A549 (cell line): Measurements from ENCODE around the gene PRSS1.

Experiments
- EP300 ChIP-seq, 2 experiments: fragments of >200 bp; sonication (Bioruptor Twin); formaldehyde crosslinking; IDR thresholded peaks; 2 replicates in 1 of 2; 3 replicates in 1 of 2; pipeline ENCODE4 v1.6.1; 2016 to 2017
- GATA3 ChIP-seq: IDR thresholded peaks from 2 replicates; pipeline ENCODE4 v1.6.1; 2012; ENCODE audit warnings: borderline replicate concordance
- PBX3 ChIP-seq: IDR thresholded peaks from 2 replicates; pipeline ENCODE4 v1.6.1; 2012
- RCOR1 ChIP-seq: fragments of 150-350 bp; IDR thresholded peaks from 2 replicates; pipeline ENCODE4 v1.6.1; 2014; ENCODE audit warnings: antibody characterized with exemption, low read length, low read depth
- TF ChIP-seq, protein P1 (sequence below): fragments of >200 bp; sonication (Bioruptor Twin); formaldehyde crosslinking; IDR thresholded peaks from 3 replicates; pipeline ENCODE4 v1.5.1; 2016

DNA sequence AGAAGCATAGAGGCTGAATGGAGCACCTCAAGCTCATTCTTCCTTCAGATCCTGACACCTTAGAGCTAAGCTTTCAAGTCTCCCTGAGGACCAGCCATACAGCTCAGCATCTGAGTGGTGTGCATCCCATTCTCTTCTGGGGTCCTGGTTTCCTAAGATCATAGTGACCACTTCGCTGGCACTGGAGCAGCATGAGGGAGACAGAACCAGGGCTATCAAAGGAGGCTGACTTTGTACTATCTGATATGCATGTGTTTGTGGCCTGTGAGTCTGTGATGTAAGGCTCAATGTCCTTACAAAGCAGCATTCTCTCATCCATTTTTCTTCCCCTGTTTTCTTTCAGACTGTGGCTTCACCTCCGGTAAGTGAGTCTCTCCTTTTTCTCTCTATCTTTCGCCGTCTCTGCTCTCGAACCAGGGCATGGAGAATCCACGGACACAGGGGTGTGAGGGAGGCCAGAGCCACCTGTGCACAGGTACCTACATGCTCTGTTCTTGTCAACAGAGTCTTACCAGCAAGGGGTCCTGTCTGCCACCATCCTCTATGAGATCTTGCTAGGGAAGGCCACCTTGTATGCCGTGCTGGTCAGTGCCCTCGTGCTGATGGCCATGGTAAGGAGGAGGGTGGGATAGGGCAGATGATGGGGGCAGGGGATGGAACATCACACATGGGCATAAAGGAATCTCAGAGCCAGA, 52.5 kb downstream of the PRSS1 start:
- TF ChIP-seq PBX3 = no peak
- TF ChIP-seq, protein P1, sequence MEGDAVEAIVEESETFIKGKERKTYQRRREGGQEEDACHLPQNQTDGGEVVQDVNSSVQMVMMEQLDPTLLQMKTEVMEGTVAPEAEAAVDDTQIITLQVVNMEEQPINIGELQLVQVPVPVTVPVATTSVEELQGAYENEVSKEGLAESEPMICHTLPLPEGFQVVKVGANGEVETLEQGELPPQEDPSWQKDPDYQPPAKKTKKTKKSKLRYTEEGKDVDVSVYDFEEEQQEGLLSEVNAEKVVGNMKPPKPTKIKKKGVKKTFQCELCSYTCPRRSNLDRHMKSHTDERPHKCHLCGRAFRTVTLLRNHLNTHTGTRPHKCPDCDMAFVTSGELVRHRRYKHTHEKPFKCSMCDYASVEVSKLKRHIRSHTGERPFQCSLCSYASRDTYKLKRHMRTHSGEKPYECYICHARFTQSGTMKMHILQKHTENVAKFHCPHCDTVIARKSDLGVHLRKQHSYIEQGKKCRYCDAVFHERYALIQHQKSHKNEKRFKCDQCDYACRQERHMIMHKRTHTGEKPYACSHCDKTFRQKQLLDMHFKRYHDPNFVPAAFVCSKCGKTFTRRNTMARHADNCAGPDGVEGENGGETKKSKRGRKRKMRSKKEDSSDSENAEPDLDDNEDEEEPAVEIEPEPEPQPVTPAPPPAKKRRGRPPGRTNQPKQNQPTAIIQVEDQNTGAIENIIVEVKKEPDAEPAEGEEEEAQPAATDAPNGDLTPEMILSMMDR = no peak
- TF ChIP-seq RCOR1 = no peak
- no peak for TF ChIP-seq EP300 (IDR thresholded peaks at IDR 0.05)
- TF ChIP-seq GATA3 = no peak
